Mononuclear cell (primary cell): ENCODE measurements around the gene SPDYC. TPM values are rescaled to one million over a fixed set of nuclear protein-coding genes. Genes with fewer than 3 reads are reported as not detected.

ENCODE experiments used
- H3K27me3 ChIP-seq: 2 replicates; pipeline ENCODE4 v1.6.0; 2011; ENCODE audit warnings: low read length, control low read depth; ENCODE audit not compliant: insufficient read depth
- H3K4me1 ChIP-seq: 2 replicates; pipeline ENCODE4 v1.5.1; 2011; ENCODE audit warnings: mild to moderate bottlenecking, low read length, control low read depth; ENCODE audit not compliant: insufficient read depth
- H3K4me3 ChIP-seq: 2 replicates; pipeline ENCODE4 v1.5.1; 2011; ENCODE audit warnings: mild to moderate bottlenecking, low read length, moderate library complexity
- H3K9me3 ChIP-seq: 2 replicates; pipeline ENCODE4 v1.5.1; 2011; ENCODE audit warnings: low read depth, mild to moderate bottlenecking, control low read depth, low read length
- total RNA-seq: library from RNA; depleted of rRNA; stranded (reverse); fragments of >200 nt; gene quantifications from one replicate; pipeline ENCODE4 v1.2.3, GENCODE V29; 2012

Gene SPDYC
- not detected for total RNA-seq

DNA sequence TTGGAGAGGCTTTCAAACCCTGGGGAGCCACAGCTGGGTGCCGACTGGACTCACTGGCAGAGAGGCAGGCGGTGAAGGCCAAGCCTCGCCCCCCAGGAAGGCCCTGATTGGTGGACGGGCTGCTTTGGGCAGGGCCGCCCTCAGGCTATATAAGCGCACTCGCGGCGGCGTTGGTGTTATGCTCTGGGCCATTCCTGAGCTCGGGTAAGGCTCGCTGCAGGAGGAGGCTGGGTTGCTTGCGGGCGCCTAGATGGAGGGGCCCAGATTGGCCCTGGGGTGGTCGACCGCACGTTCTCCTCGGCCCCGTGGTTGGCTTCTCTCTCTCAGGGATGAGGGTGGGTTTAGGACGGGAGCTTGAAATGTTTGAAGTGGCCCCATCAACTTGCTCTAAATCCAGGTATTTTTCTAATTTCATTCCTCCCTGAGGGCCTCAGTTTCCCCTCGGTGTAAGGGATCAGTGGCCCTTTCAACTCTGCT lies at the start of gene SPDYC:
TSS of gene SPDYC (plus strand) at position 176 of the 477 bp plus-strand sequence. CDS start 1,125 bp downstream, outside the sequence.
- no peaks in the 10 kb centered on the region for H3K27me3 ChIP-seq
- no peaks in the 10 kb centered on the region for H3K9me3 ChIP-seq
- H3K4me3 ChIP-seq = no peak within 1 kb of the TSS
- peaks cover 15% of the 10 kb centered on the region for H3K4me1 ChIP-seq

GRCh38 chr11:65120831-65121230 lies 49.2 kb upstream of the SPDYC start:
- Histone ChIP-seq H3K4me3 (peak overlapping the region; percentile 83), H3K9me3 (no peaks in the 10 kb centered on the region), H3K27me3 (no peaks in the 10 kb centered on the region), H3K4me1 (peaks cover 51% of the 10 kb centered on the region)

GRCh38 chr11:65121447-65121864 lies 48.6 kb upstream of the SPDYC start:
- no peaks in the 10 kb centered on the region for H3K9me3 ChIP-seq
- H3K4me1 ChIP-seq = peaks cover 45% of the 10 kb centered on the region
- H3K27me3 ChIP-seq = no peaks in the 10 kb centered on the region
- H3K4me3 ChIP-seq = peak overlapping the region; percentile 83

GRCh38 chr11:65121865-65122696 lies 48.0 kb upstream of the SPDYC start, which contains the start of the genes FAU and MRPL49:
FAU (minus strand) TSS chr11:65122134; CDS start chr11:65121813, 321 bp downstream.
MRPL49 (plus strand) TSS chr11:65122321; CDS start chr11:65122347, 26 bp downstream.
- Histone ChIP-seq H3K9me3 (no peaks in the 10 kb centered on the region), H3K4me1 (peaks cover 39% of the 10 kb centered on the region), H3K4me3 (peak within 1 kb of the TSS; percentile 83), H3K27me3 (no peaks in the 10 kb centered on the region)

DNA sequence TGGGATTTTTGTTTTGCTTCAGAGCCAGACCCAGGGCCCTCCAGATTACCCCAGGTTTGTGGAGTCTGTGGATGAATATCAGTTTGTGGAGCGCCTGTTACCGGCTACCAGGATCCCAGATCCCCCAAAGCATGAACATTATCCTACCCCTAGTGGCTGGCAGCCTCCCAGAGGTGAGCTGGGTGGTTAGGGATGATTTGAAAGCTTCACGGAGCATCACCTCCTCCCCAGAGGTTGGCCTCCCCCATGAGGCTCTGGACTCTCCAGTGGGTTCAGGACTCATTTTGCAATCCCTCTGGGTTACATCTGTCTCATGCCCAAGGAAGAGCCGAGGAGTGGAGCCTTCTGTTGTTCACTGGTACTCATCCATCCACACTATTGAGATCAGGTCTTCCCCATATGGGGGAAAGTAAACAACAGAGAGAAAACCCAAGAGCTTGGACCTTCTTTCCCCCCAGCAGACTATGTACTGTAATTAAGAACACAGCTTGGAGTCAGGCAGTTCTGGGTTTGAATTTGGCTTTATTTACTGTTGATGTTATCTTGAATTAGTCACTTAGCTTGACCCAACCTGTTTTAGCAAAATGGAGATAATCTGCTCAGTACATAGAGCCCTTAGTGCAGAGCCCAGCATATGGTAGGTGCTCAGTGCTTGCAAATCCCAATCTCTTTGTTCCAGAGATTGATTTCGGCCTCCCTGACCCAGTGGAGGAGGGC lies 45.4 kb upstream of the SPDYC start:
- no peaks in the 10 kb centered on the region for H3K27me3 ChIP-seq
- peaks cover 29% of the 10 kb centered on the region for H3K4me1 ChIP-seq
- H3K4me3 ChIP-seq = no peak overlapping the region

DNA sequence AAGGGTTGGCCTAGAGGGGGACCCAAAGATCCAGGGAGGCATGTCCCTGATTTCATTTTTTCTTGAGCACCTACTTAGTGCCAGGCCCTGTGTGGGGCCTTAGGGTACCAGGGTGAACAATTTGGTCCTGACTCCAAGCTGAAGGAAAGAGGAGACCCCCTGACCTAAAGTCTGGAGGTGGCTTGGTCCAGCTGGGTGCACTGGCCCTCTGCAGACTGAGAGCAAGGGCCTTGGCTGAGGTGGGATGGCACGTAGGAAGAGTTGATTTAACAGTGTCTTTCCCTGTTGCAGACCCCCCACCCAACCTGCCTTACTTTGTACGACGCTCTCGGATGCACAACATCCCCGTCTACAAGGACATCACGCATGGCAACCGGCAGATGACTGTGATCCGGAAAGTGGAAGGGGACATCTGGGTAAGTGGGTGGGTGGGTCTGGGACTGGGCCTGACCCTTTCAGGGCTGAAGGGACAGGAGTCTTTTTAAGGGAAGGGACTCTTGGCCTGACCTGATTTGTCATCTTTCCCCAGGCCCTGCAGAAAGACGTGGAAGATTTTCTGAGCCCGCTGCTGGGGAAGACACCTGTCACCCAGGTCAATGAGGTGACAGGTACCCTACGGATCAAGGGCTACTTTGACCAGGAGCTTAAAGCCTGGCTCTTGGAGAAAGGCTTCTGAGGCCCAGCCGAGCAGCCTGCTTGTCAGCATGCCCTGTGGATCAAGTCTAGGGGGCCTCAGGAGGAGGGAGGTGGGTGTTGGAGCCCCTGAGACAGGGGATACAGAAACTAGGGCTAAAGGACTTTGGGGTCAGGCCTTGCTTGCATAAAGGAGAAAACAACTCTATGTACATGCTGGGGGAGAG lies 44.6 kb upstream of the SPDYC start:
- H3K4me3 ChIP-seq = no peak overlapping the region
- no peaks in the 10 kb centered on the region for H3K27me3 ChIP-seq
- no peaks in the 10 kb centered on the region for H3K9me3 ChIP-seq
- peaks cover 28% of the 10 kb centered on the region for H3K4me1 ChIP-seq

More for the DNA sequence above, 45.4 kb upstream of the SPDYC start:
- no peaks in the 10 kb centered on the region for H3K9me3 ChIP-seq

DNA sequence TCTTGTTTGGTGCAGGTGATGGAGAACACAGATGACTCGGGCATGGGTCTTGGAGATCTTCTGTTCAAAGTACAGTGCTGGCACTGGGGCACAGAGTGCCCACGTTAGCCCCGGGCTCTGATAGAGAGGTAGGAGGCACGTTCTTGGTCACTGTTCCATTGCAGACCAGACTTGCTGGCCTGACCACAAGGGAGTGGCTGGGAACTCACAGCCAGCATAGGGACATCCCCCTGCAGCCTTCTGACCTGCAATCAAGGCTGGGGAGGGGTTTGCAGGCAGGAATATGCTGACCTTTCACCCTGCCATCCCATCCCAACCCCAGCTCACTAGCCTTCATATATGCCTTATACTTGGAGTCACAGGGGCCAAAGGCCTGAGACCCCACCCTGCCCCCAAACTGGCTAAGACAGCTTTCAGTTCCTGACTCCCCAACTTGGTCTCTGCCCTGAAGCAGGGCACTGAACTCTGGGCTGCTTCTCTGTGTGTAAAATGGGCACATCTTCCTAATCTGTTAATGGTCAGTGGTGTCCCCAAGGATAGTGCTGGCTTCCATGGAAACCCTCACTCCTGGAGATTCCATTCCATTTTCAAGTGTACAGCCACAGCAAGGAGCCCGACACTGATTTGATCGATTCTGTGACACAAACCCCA lies 43.3 kb upstream of the SPDYC start:
- Histone ChIP-seq H3K4me1 (peaks cover 26% of the 10 kb centered on the region), H3K9me3 (no peaks in the 10 kb centered on the region), H3K27me3 (no peaks in the 10 kb centered on the region)

GRCh38 chr11:65127473-65128181 lies 42.4 kb upstream of the SPDYC start:
- H3K9me3 ChIP-seq = no peaks in the 10 kb centered on the region
- H3K4me3 ChIP-seq = no peak overlapping the region
- no peaks in the 10 kb centered on the region for H3K27me3 ChIP-seq
- peaks cover 33% of the 10 kb centered on the region for H3K4me1 ChIP-seq

More for the DNA sequence above, 43.3 kb upstream of the SPDYC start:
- H3K4me3 ChIP-seq = no peak overlapping the region

- Histone ChIP-seq H3K9me3 (no peaks in the 10 kb centered on the region), H3K27me3 (no peaks in the 10 kb centered on the region), H3K4me3 (no peak overlapping the region), H3K4me1 (peaks cover 33% of the 10 kb centered on the region)
These were observed 41.6 kb upstream of the SPDYC start for GRCh38 chr11:65128182-65129145.

GRCh38 chr11:65129649-65130441 lies 40.2 kb upstream of the SPDYC start:
- H3K27me3 ChIP-seq = no peaks in the 10 kb centered on the region
- no peak overlapping the region for H3K4me3 ChIP-seq
- H3K4me1 ChIP-seq = peaks cover 32% of the 10 kb centered on the region
- H3K9me3 ChIP-seq = no peaks in the 10 kb centered on the region

GRCh38 chr11:65130631-65131416 lies 39.2 kb upstream of the SPDYC start:
- no peaks in the 10 kb centered on the region for H3K27me3 ChIP-seq
- H3K9me3 ChIP-seq = no peaks in the 10 kb centered on the region
- peaks cover 41% of the 10 kb centered on the region for H3K4me1 ChIP-seq
- no peak overlapping the region for H3K4me3 ChIP-seq

GRCh38 chr11:65131417-65131776 lies 38.6 kb upstream of the SPDYC start:
- H3K4me1 ChIP-seq = peaks cover 44% of the 10 kb centered on the region
- H3K4me3 ChIP-seq = no peak overlapping the region
- H3K27me3 ChIP-seq = no peaks in the 10 kb centered on the region
- H3K9me3 ChIP-seq = no peaks in the 10 kb centered on the region
